Ramos (cell line): ENCODE measurements around the gene RPEL1.
"Not testable (repeated sequence)": the region's sequence is repeated elsewhere in the genome, so short reads cannot be mapped to it uniquely, and the experiment has no call there.

Experiments
- in situ Hi-C: fragments of 300-500 bp; cut with MboI; formaldehyde crosslinking; loops from one replicate; pipeline ENCODE4 v1.14.3; 2022; ENCODE audit warnings: low sequenced_read_pairs; ENCODE audit not compliant: unreplicated experiment

RPEL1 gene

GRCh38 chr10:103245587-103245986 is at the start of gene RPEL1:
Gene RPEL1, plus strand, starts transcription at chr10:103245887. Its CDS starts 110 bp downstream, at chr10:103245997.
- in situ Hi-C loops: loop anchor here (10.0 kb wide), 1 partner anchor 171 kb away; no protein-coding TSS in a partner anchor

GRCh38 chr10:103196516-103196915 is 49.2 kb upstream of the RPEL1 start:
- in situ Hi-C loops: no loop called here

GRCh38 chr10:103197174-103197573 is 48.5 kb upstream of the RPEL1 start:
- in situ Hi-C loops: no loop called here

GRCh38 chr10:103197903-103198302 is 47.8 kb upstream of the RPEL1 start:
- in situ Hi-C loops: no loop called here

- in situ Hi-C loops: no loop called here
These were observed 47.0 kb upstream of the RPEL1 start for GRCh38 chr10:103198648-103199047.

GRCh38 chr10:103199488-103199887 is 46.2 kb upstream of the RPEL1 start:
- in situ Hi-C loops: no loop called here

- in situ Hi-C loops: no loop called here
These were observed 43.4 kb upstream of the RPEL1 start for GRCh38 chr10:103202319-103202718.

GRCh38 chr10:103203466-103203865 is 42.2 kb upstream of the RPEL1 start:
- in situ Hi-C loops: no loop called here

- in situ Hi-C loops: no loop called here
These were observed 41.1 kb upstream of the RPEL1 start for GRCh38 chr10:103204353-103205255.

GRCh38 chr10:103205401-103205800 is 40.3 kb upstream of the RPEL1 start:
- in situ Hi-C loops: not testable (repeated sequence)

- in situ Hi-C loops: not testable (repeated sequence)
These were observed 39.0 kb upstream of the RPEL1 start for GRCh38 chr10:103206715-103207114.

GRCh38 chr10:103207141-103207540 is 38.5 kb upstream of the RPEL1 start:
- in situ Hi-C loops: no loop called here

- in situ Hi-C loops: not testable (repeated sequence)
These were observed 38.0 kb upstream of the RPEL1 start for GRCh38 chr10:103207643-103208042.

- in situ Hi-C loops: not testable (repeated sequence)
These were observed 35.4 kb upstream of the RPEL1 start for GRCh38 chr10:103210262-103210661.

GRCh38 chr10:103215601-103216000 is 30.1 kb upstream of the RPEL1 start:
- in situ Hi-C loops: no loop called here

- in situ Hi-C loops: not testable (repeated sequence)
These were observed 29.3 kb upstream of the RPEL1 start for GRCh38 chr10:103216362-103216761.

- in situ Hi-C loops: no loop called here
These were observed 21.6 kb upstream of the RPEL1 start for GRCh38 chr10:103224133-103224532.

- in situ Hi-C loops: not testable (repeated sequence)
These were observed 21.0 kb upstream of the RPEL1 start for GRCh38 chr10:103224721-103225120.

- in situ Hi-C loops: no loop called here
These were observed 19.7 kb upstream of the RPEL1 start for GRCh38 chr10:103225939-103226338.

- in situ Hi-C loops: no loop called here
These were observed 18.3 kb upstream of the RPEL1 start for GRCh38 chr10:103227416-103227815.

GRCh38 chr10:103231047-103231551 is 14.6 kb upstream of the RPEL1 start:
- in situ Hi-C loops: no loop called here
